ENCODE results near the gene HMGN3. TPM values are rescaled to one million over a fixed set of nuclear protein-coding genes. Genes with fewer than 3 reads are reported as not detected.

Gene HMGN3
- total and polyA plus RNA-seq, 11 donors, result 69.4 to 219 (median 127) TPM

DNA sequence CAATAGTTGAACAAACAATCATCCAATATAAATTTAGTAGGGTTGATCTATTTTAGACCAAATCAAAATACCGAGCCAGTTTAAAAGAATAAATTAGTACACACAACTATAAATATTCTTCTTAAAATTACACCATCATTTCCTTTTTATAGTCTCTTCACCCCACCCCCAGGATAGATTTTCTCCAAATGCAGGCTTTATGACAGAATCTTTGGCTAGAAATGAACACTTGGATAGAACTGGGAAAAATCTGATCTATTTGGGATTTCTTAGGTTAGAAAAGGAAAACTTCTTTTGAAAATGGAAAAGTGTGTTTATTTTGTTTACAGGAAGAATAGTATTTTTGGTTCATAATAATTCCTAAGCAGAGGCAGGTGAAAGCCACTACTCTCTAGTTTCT lies 74.6 kb downstream of the HMGN3 start:
- no peak overlapping the region for H3K27ac ChIP-seq
- intact Hi-C loops (cut with DNase I), result no loop called here
- H3K9me3 ChIP-seq, result no peaks in the 10 kb centered on the region
- ATAC-seq, result no peak
- 44 to 76% (median 56%) methylated on average over 1 of the region's 1 CpG for WGBS, 4 donors
- no peak for DNase-seq
- no peaks in the 10 kb centered on the region for H3K4me1 ChIP-seq
- H3K27me3 ChIP-seq, result no peaks in the 10 kb centered on the region
- no peak for TF ChIP-seq POLR2A (IDR thresholded peaks at IDR 0.05)
- TF ChIP-seq, protein P1, sequence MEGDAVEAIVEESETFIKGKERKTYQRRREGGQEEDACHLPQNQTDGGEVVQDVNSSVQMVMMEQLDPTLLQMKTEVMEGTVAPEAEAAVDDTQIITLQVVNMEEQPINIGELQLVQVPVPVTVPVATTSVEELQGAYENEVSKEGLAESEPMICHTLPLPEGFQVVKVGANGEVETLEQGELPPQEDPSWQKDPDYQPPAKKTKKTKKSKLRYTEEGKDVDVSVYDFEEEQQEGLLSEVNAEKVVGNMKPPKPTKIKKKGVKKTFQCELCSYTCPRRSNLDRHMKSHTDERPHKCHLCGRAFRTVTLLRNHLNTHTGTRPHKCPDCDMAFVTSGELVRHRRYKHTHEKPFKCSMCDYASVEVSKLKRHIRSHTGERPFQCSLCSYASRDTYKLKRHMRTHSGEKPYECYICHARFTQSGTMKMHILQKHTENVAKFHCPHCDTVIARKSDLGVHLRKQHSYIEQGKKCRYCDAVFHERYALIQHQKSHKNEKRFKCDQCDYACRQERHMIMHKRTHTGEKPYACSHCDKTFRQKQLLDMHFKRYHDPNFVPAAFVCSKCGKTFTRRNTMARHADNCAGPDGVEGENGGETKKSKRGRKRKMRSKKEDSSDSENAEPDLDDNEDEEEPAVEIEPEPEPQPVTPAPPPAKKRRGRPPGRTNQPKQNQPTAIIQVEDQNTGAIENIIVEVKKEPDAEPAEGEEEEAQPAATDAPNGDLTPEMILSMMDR (IDR thresholded peaks at IDR 0.05), result no peak
- no peaks in the 10 kb centered on the region for H3K36me3 ChIP-seq
- no peak overlapping the region for H3K4me3 ChIP-seq

DNA sequence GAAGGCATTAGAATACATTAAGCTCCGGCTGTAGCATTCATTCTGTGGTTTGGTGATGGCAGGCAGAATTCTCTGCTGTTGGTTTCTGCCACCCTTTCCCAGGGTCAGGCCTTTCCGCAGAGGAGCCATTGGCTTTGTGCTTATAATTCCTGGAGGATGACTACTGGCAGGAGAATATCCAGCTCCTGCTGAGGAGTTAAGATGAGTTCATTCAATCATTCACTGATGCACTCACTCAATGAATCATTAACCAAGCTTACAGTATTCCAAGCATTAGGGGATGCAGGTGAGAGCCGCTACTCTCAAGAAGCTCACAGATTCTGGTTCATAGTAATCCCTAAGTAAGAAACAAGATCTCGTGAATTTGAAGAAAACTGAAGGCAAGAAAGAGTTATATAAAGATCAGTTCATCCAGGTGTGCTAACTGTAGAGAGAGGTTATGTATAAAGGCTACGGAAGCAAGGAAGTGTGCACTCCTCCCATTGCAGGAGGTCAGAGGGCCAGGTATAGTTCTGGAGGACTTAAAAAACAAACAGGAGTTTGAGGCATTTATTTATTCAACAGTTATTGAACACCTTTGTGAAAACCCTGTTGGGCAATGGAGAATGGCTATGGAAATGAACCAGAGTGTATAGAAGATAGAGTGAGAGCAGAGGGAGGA lies 75.5 kb downstream of the HMGN3 start:
- no peak overlapping the region for H3K4me3 ChIP-seq
- no peaks in the 10 kb centered on the region for H3K9me3 ChIP-seq
- no peaks in the 10 kb centered on the region for H3K36me3 ChIP-seq
- WGBS, 4 donors, result 91 to 95% (median 92%) methylated on average over 5 of the region's 5 CpGs
- TF ChIP-seq, protein P1 (IDR thresholded peaks at IDR 0.05), result no peak
- no peak for TF ChIP-seq POLR2A (IDR thresholded peaks at IDR 0.05)
- no peak overlapping the region for H3K27ac ChIP-seq
- no peaks in the 10 kb centered on the region for H3K4me1 ChIP-seq
- no peaks in the 10 kb centered on the region for H3K27me3 ChIP-seq
- DNase-seq (no peak), ATAC-seq (no peak)
- intact Hi-C loops (cut with DNase I), result no loop called here

DNA sequence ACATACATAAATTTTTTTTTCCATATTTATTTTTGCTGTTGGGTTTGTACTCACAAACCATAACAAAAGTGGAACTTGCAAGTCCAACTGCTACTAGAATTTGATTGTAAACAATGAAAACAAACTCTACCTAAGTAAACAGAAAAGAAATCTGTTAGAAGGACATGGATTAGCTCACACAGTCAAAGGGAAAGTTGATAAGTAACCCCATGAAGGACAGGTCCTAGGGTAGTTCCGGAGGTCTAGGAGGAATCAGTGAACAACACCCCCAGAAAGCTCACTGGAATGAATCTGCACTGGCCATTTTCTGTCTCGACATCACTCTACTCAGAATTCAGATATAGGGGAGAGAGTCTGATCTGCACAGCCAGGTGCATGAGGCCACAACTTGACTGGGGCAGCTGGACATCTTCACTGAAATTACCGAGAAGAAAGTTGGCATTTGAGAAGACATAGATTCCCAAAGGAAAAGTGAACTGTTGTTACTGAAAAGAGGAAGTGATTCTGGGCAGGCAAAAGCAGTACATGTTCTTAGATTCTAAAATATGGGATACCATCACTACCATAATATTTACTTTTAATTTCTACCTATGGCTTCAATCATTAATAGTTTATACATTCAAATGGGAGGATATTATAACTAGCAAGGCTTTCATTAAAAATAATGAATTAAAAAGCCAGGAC lies 76.4 kb downstream of the HMGN3 start:
- Histone ChIP-seq H3K4me3 (no peak overlapping the region), H3K4me1 (no peaks in the 10 kb centered on the region), H3K27ac (no peak overlapping the region), H3K27me3 (no peaks in the 10 kb centered on the region), H3K9me3 (no peaks in the 10 kb centered on the region), H3K36me3 (no peaks in the 10 kb centered on the region)
- no peak for TF ChIP-seq POLR2A (IDR thresholded peaks at IDR 0.05)
- TF ChIP-seq, protein P1 (IDR thresholded peaks at IDR 0.05), result no peak
- ATAC-seq (no peak), DNase-seq (no peak)
- intact Hi-C loops (cut with DNase I), result no loop called here
- 66 to 68% (median 67%) methylated on average over 3 of the region's 3 CpGs for WGBS, 4 donors

DNA sequence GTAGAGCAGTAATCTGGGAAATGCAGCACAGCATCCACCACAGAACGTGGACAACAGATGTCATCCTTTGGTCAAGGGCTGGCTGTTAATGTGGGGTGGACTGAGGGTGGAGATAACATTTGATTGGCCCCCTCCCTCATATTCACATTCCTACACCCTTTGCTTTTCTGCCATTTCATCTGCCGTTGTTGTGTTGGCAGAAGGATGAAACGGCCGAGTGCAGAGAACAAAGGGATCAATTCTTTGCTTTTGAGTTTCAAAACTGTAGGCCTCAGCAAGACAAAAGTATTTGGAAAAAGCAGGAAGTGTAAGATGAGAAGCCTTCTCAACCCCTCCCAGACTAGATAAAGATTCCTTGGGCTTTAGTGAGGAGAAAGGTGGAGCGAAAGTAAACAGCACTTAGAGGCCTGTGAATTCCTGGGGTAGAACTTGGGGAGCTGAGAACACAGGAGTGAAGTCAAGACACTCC lies 82.2 kb downstream of the HMGN3 start:
- WGBS, 4 donors, result 59 to 65% (median 61%) methylated on average over 5 of the region's 5 CpGs
- peaks cover 0 to 6% (median 0%) of the 10 kb centered on the region in 12 donors for H3K4me1 ChIP-seq

More for the DNA sequence above, 82.2 kb downstream of the HMGN3 start:
- TF ChIP-seq, protein P1 (IDR thresholded peaks at IDR 0.05), result no peak
- no peak for TF ChIP-seq POLR2A (IDR thresholded peaks at IDR 0.05)
- DNase-seq (no peak), ATAC-seq (no peak)
- intact Hi-C loops (cut with DNase I), result no loop called here
- no peaks in the 10 kb centered on the region for H3K9me3 ChIP-seq
- H3K27ac ChIP-seq, result no peak overlapping the region
- no peaks in the 10 kb centered on the region for H3K27me3 ChIP-seq
- H3K4me3 ChIP-seq, result no peak overlapping the region
- no peaks in the 10 kb centered on the region for H3K36me3 ChIP-seq

Data from heart left ventricle (tissue), 16 donors.